ENCODE results near the gene CCDC54. TPM values are rescaled to one million over a fixed set of nuclear protein-coding genes. Genes with fewer than 3 reads are reported as not detected.

Gene CCDC54
- total and polyA plus RNA-seq, 2 of the 8 experiments (the other 6 are each of a cell fraction or from before 2014, with no cell fraction given): not detected

DNA sequence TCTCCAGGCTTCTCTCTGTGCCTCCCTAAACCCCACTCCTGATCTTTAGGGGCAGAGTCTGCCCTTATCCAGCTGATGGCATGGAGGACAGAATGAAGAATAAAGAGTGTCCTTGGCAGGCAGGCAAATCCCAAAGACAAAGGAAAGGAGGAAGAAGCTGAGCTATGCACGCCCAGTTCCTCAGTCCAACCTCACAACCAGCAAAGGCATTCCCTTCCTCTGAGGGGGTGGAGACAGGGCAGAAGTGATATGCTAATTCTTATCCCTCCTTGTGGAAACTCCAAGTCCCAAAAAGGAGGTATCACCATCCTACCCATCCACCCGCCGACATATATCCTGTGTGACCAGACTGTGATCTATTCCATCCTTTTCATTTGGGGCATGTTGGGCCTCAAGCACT lies 10.5 kb upstream of the CCDC54 start:
- H3K79me1 ChIP-seq (ENCODE audit: low read depth, low read length): no peaks in the 10 kb centered on the region
- no peak overlapping the region for H3K56ac ChIP-seq (replicated peaks; ENCODE audit: insufficient read length, low read depth, low read length)
- H4K91ac ChIP-seq (replicated peaks; ENCODE audit: insufficient read length, low read length): no peak overlapping the region
- peak overlapping the region; percentile 19; the same call in 1 of the 2 replicates for H3K27ac ChIP-seq (ENCODE audit: low read depth, low read length)
- no peak overlapping the region for H2BK15ac ChIP-seq (ENCODE audit: low read length)
- H2BK12ac ChIP-seq (ENCODE audit: low read depth, low read length): 0 out of 2 replicates have a peak overlapping the region, but pooled peaks have one; percentile 14
- H3K4me2 ChIP-seq (ENCODE audit: insufficient read depth in 1 of 2, low read depth in 2 of 2, low read length in 2 of 2): no peak overlapping the region
- POLR2A ChIA-PET (ENCODE audit: partially characterized antibody): interaction anchor here (0.8 kb wide), 1 partner anchor 63 kb away, joined by 3 read pairs; no protein-coding TSS in a partner anchor
- H3K9me3 ChIP-seq (ENCODE audit: insufficient read depth in 2 of 2, low read depth in 1 of 2, low read length in 1 of 2): no peaks in the 10 kb centered on the region; a peak in 1 of 4 replicates
- CTCF ChIA-PET (ENCODE audit: partially characterized antibody): no interaction called here
- H3K79me2 ChIP-seq (ENCODE audit: control insufficient read depth in 1 of 2, insufficient read depth in 2 of 2, low read length in 2 of 2): no peaks in the 10 kb centered on the region
- peak overlapping the region; percentile 35; the same call in 1 of the 2 replicates for H2AFZ ChIP-seq (ENCODE audit: low read length)
- H3K23me2 ChIP-seq (ENCODE audit: low read depth, low read length): no peaks in the 10 kb centered on the region
- H3K4ac ChIP-seq (replicated peaks; ENCODE audit: insufficient read length, low read depth, low read length): no peak overlapping the region
- 81% methylated on average over 3 of the region's 3 CpGs; no CpG with 5 or more reads in 1 of the 2 experiments for WGBS, 2 experiments (ENCODE audit: extremely low coverage in 1 of 2, insufficient coverage in 1 of 2, insufficient read length in 1 of 2, insufficient replicate concordance in 2 of 2, low coverage in 1 of 2, low lambda C conversion rate in 2 of 2, missing lambda C conversion rate in 1 of 2)
- H2BK120ac ChIP-seq (replicated peaks; ENCODE audit: low read depth, low read length): no peak overlapping the region
- H3K18ac ChIP-seq (ENCODE audit: extremely low read depth, low read length): no peak overlapping the region
- no peak overlapping the region for H3K9ac ChIP-seq (replicated peaks in 1 of 4; ENCODE audit: extremely low read depth in 1 of 4, low read depth in 3 of 4, low read length in 3 of 4)
- FAIRE-seq: no peak
- peaks cover 0 to 6% (median 3%) of the 10 kb centered on the region in 4 experiments; a peak in 3 of 7 replicates for H3K4me1 ChIP-seq (replicated peaks in 1 of 4; ENCODE audit: control insufficient read depth in 3 of 4, insufficient read depth in 4 of 4, low read length in 3 of 4)
- H4K20me1 ChIP-seq (replicated peaks in 1 of 2; ENCODE audit: control insufficient read depth in 1 of 2, insufficient read depth in 2 of 2, low read length in 2 of 2): no peaks in the 10 kb centered on the region
- TF ChIP-seq TAF1 (IDR thresholded peaks at IDR 0.05; ENCODE audit: low read depth, low read length) (no peak), CBX5 (IDR thresholded peaks at IDR 0.05; ENCODE audit: low read depth, low read length) (no peak), KDM4A (IDR thresholded peaks at IDR 0.05; ENCODE audit: low read depth, low read length, severe bottlenecking) (no peak), CEBPB (IDR thresholded peaks at IDR 0.05; ENCODE audit: low read depth, low read length) (no peak), JUND (IDR thresholded peaks at IDR 0.05; ENCODE audit: low read length) (no peak)
- no peaks in the 10 kb centered on the region for H3K27me3 ChIP-seq (replicated peaks in 1 of 4; ENCODE audit: control insufficient read depth in 3 of 4, extremely low read depth in 1 of 4, insufficient read depth in 3 of 4, low read length in 3 of 4)
- H3K23ac ChIP-seq (ENCODE audit: insufficient read length): no peak overlapping the region
- H4K8ac ChIP-seq (ENCODE audit: extremely low read depth, insufficient read depth, low read length): no peak overlapping the region
- H3K4me3 ChIP-seq (ENCODE audit: extremely low read depth in 1 of 4, insufficient read depth in 2 of 4, low read depth in 3 of 4, low read length in 4 of 4): no peak overlapping the region
- peak in 1 of 2 experiments; percentile 29 for DNase-seq (ENCODE audit: low read depth in 1 of 2, low spot score in 2 of 2)
- no peak overlapping the region for H3K14ac ChIP-seq (ENCODE audit: insufficient read length)
- H2BK20ac ChIP-seq (ENCODE audit: low read length): no peak overlapping the region
- H2BK5ac ChIP-seq (ENCODE audit: low read depth, low read length): peak overlapping the region; percentile 57; the same call in 1 of the 2 replicates
- no peaks in the 10 kb centered on the region for H3K36me3 ChIP-seq (ENCODE audit: control insufficient read depth in 2 of 4, insufficient read depth in 4 of 4, low read length in 3 of 4)
- no peak overlapping the region for H2AK5ac ChIP-seq (ENCODE audit: low read depth, low read length)
- no peak overlapping the region for H4K5ac ChIP-seq (ENCODE audit: insufficient read length, low read depth, low read length)
